Measurements from ENCODE around the gene EIF1B.

EIF1B gene

DNA sequence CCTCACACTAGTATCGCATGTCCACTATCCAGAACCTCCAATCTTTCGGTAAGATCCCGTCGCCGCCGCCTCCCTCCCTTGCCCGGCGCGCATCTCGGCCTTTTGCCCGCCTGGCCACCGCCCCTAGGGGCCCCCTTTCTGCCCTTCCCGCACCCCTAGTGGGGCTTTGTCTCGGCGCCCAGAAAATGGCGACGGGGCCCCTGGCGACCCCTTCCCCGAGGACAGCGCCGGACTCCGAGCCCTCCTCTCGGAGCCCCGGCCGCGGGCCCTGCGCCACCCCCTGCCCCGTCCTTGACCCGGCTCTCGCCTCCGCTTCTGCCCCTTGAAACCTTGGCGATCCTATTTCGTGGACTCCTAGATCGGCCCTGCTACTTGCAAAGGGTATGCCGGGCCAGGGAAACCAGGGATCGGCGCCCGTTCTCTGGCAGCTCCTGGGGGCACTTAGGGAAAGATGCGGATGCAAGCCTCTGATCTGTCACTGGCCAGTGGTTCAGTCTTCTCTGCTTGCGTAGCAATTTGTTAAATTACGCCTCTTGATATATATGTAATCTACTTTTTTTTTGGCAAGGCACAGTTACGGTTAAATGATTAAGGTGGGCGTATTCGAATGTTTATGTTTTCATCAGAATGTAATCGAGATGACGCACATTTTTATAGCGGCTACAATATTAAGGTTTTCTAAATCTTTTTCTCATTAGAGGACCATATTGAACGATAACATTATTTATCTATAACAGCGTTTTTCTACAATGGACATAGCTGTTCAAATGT, 603 bp downstream of the EIF1B start:
- TF ChIP-seq MYC (IDR thresholded peaks at IDR 0.05; ENCODE audit: low read depth, low read length) (no peak), POLR2A (IDR thresholded peaks at IDR 0.05; ENCODE audit: extremely low read depth, insufficient read length) (no peak)
- TF ChIP-seq, protein P1, sequence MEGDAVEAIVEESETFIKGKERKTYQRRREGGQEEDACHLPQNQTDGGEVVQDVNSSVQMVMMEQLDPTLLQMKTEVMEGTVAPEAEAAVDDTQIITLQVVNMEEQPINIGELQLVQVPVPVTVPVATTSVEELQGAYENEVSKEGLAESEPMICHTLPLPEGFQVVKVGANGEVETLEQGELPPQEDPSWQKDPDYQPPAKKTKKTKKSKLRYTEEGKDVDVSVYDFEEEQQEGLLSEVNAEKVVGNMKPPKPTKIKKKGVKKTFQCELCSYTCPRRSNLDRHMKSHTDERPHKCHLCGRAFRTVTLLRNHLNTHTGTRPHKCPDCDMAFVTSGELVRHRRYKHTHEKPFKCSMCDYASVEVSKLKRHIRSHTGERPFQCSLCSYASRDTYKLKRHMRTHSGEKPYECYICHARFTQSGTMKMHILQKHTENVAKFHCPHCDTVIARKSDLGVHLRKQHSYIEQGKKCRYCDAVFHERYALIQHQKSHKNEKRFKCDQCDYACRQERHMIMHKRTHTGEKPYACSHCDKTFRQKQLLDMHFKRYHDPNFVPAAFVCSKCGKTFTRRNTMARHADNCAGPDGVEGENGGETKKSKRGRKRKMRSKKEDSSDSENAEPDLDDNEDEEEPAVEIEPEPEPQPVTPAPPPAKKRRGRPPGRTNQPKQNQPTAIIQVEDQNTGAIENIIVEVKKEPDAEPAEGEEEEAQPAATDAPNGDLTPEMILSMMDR (IDR thresholded peaks at IDR 0.05; ENCODE audit: low read depth, low read length): no peak
- TF ChIP-seq, protein P2, sequence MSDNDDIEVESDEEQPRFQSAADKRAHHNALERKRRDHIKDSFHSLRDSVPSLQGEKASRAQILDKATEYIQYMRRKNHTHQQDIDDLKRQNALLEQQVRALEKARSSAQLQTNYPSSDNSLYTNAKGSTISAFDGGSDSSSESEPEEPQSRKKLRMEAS (IDR thresholded peaks at IDR 0.05; ENCODE audit: low read depth, low read length): no peak
- H3K4me3 ChIP-seq (ENCODE audit: low read depth, low read length): peak overlapping the region; percentile 81
- DNase-seq (ENCODE audit: low read depth): no peak

DNA sequence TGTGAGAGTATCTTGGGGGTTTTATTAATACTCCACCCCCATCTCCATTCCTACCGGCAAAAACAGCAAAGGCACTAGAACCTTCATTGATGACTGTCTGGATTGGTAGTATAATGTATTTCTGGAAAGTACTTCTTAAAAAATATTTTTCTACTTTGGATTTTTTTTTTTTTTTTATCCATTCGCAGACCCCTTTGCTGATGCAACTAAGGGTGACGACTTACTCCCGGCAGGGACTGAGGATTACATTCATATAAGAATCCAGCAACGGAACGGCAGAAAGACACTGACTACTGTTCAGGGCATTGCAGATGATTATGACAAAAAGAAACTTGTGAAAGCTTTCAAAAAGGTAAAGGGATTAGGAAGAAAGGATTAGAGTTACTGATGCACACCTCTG, 1.2 kb downstream of the EIF1B start:
- TF ChIP-seq POLR2A (IDR thresholded peaks at IDR 0.05; ENCODE audit: extremely low read depth, insufficient read length) (no peak), MYC (IDR thresholded peaks at IDR 0.05; ENCODE audit: low read depth, low read length) (no peak)
- TF ChIP-seq, protein P1 (IDR thresholded peaks at IDR 0.05; ENCODE audit: low read depth, low read length): no peak
- TF ChIP-seq, protein P2 (IDR thresholded peaks at IDR 0.05; ENCODE audit: low read depth, low read length): no peak
- peak overlapping the region; percentile 81 for H3K4me3 ChIP-seq (ENCODE audit: low read depth, low read length)
- DNase-seq (ENCODE audit: low read depth): peak; percentile 20

DNA sequence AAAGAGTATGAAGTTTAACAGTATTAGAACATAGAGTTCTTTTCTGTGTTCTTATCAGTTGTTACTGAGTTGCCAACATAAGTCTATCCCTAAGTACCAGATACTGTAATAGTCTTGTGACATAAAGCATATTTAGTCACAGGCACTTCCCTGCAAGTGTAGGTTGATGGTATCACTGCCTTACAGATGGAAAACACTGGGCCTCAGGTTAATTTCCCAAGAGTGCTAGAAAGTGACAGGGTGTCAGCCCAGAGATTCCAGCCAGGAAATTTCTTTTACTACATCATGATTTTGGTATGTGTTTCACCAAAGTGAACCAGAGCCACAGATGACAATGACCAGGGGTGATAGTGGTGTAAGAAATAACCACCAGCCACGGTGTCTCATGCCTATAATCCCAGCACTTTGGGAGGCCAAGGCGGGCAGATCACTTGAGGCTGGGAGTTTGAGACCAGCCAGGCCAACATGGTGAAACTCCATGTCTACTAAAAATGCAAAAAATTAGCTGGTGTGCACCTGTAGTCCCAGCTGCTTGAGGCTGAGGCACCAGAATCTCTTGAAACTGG, 3.2 kb downstream of the EIF1B start:
- H3K4me3 ChIP-seq (ENCODE audit: low read depth, low read length): no peak overlapping the region
- no peak for DNase-seq (ENCODE audit: low read depth)
- TF ChIP-seq, protein P2 (IDR thresholded peaks at IDR 0.05; ENCODE audit: low read depth, low read length): no peak
- no peak for TF ChIP-seq MYC (IDR thresholded peaks at IDR 0.05; ENCODE audit: low read depth, low read length)
- TF ChIP-seq POLR2A (IDR thresholded peaks at IDR 0.05; ENCODE audit: extremely low read depth, insufficient read length): no peak
- TF ChIP-seq, protein P1 (IDR thresholded peaks at IDR 0.05; ENCODE audit: low read depth, low read length): no peak

DNA sequence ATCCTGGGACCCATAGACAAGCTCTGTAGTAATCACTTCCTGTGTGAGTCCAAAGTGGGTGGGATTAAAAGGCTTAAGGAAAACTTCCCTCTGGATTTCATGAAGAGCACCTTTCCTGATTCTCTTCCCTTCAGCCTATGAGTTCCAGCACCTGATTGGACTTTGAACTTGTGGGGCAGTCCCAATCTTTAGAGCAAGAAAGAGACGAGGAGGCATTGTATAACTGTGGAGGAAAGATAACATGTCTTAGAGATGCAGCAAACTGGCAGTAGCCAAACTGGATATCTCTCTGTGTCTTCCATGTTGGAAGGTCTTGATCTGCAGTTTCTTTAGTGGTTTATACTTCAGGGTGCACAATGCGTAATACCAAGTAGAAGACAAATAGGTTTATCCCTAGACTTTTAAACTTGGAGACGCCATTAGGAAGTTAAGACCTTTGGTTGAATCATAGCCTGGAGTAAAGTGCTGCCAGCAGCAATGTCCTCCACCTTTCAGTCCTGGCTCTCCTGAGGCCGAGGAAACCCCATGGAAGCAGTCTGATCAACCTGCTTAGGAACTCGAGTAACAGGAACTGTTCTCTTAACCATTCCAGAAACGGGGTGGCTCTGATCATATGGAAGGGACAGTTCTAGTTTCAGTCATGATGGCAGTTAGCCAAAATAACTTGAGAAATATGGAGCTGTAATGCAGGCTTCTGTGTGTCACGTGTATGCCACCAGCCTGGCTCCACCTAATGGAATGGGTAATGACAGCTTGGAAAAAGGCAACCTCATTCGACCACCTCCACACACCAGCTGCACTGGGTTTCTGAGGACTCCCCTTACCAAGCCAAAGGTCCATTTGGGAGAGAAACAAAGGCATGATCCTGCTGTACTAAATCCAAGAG, 4.7 kb downstream of the EIF1B start:
- no peak overlapping the region for H3K4me3 ChIP-seq (ENCODE audit: low read depth, low read length)
- DNase-seq (ENCODE audit: low read depth): no peak
- TF ChIP-seq MYC (IDR thresholded peaks at IDR 0.05; ENCODE audit: low read depth, low read length) (no peak), POLR2A (IDR thresholded peaks at IDR 0.05; ENCODE audit: extremely low read depth, insufficient read length) (no peak)
- TF ChIP-seq, protein P1 (IDR thresholded peaks at IDR 0.05; ENCODE audit: low read depth, low read length): no peak
- TF ChIP-seq, protein P2 (IDR thresholded peaks at IDR 0.05; ENCODE audit: low read depth, low read length): no peak

DNA sequence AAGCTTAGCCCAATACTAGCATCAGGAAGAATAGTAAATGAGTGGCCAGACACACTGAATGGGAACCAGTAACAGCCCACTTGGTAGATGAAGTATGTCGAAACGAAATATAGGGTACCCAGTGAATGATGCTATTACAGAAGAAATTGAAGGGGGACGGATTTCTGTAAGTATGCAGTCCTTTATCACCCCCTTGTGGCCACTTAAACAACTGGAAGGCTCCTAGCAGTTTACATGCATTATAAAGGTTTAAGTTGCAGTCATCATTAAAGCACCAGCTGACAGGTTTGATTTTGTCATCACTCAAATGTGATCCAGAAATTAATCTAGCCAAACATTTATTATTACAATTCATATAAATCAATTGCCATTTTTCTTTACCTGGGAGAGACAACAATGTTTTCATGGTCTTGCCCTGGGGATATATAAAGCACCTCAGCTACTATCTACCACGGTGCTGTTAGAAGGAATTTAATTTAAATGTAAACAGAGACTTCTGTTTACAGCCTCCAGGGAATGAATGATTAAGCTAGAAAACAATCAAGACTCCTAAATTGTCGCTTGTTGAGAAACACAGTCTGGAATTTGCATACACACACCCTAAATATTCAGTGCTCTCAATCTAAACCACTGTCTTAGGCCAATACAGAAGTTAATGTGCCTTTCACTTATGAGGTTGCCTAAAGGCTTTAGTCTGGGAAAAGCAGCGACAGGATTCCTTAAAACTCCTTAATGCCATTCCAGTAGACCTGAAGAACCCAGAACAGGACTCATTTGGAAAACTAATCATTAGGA, 7.8 kb downstream of the EIF1B start:
- peak; percentile 81 for DNase-seq (ENCODE audit: low read depth)
- TF ChIP-seq, protein P1 (IDR thresholded peaks at IDR 0.05; ENCODE audit: low read depth, low read length): peak; percentile 62
- TF ChIP-seq, protein P2 (IDR thresholded peaks at IDR 0.05; ENCODE audit: low read depth, low read length): no peak

More for the DNA sequence above, 7.8 kb downstream of the EIF1B start:
- H3K4me3 ChIP-seq (ENCODE audit: low read depth, low read length): no peak overlapping the region
